HG02981 (cell line): Measurements from ENCODE around the gene CITED1.

Source experiments
- ATAC-seq: cut with Tn5 transposase; IDR thresholded peaks from one replicate; pipeline ENCODE4 v1.9.1; 2021; ENCODE audit warnings: mild to moderate bottlenecking, moderate library complexity; ENCODE audit not compliant: unreplicated experiment

Gene CITED1

GRCh38 chrX:72271812-72272211 is 33.9 kb downstream of the CITED1 start:
- no peak for ATAC-seq

GRCh38 chrX:72271091-72271788 is 34.5 kb downstream of the CITED1 start:
- ATAC-seq = no peak

- no peak for ATAC-seq
Measured at GRCh38 chrX:72270316-72270866, 35.3 kb downstream of the CITED1 start.

DNA sequence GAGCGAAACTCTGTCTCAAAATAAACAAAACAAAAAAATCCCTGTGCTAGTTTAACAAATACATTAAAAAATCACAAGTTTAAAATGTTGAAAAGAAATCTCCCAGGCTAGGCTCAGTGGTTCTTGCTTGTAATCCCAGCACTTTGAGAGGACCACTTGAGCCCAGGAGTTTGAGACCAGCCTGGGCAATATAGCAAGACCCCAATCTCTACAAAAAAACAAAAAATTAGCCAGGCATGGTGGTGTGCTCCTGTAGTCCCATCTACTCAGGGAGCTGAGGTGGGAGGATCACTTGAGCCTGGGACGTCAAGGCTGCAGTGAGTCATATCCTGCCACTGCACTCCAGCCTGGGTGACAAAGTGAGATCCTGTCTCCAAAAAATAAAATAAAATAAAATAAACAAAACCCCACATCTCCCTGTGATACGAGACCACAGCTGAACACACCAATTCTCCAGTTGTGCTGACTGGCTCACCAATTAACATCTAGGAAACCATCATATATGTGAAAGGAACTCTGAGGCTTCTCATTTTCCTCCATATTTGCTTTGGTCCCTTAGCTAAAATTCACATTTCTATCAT is 36.0 kb downstream of the CITED1 start:
- no peak for ATAC-seq

GRCh38 chrX:72268597-72269365 is 36.9 kb downstream of the CITED1 start:
- ATAC-seq = no peak

DNA sequence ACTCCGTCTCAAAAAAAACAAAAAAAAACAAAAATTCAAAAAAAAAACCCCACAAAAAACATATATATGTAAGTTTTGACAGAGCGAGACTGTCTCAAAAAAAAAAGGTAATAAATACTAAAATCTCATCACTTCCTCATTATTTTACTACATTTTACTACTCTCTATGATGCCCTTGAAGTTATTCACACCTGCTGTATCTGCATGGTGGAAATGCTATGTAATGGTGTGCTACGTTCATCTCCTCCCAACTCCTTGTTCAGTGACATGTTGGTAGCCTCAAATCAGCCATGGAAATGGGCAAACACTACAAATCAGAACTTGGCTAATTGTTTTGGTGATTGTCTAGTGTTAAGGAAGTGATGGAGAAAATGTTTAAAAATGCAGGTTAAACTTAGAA is 40.5 kb downstream of the CITED1 start:
- no peak for ATAC-seq

DNA sequence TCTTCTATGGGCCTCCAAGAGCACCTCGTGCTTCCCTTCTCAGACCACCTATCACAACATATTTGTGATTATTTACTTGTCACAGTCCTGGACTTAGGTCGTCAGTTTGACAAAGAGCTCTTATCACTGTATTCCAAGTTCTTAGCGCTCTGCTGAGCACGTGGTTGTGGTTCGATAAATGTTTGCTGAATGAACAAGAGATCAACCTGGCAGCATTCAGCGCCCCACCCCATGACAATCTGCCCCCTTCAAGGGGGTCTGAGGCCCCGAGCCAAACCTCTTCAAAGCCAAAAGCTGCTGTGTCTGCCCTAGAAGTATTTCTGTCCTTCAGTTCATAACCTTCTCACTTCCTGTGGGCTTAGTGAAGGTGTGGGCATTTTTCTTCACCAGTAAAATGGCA is 43.6 kb downstream of the CITED1 start:
- ATAC-seq = no peak

GRCh38 chrX:72260448-72260847 is 45.3 kb downstream of the CITED1 start:
- no peak for ATAC-seq

- ATAC-seq = no peak
Measured at GRCh38 chrX:72258174-72258573, 47.5 kb downstream of the CITED1 start.

GRCh38 chrX:72255864-72256263 is 49.9 kb downstream of the CITED1 start:
- ATAC-seq = no peak

DNA sequence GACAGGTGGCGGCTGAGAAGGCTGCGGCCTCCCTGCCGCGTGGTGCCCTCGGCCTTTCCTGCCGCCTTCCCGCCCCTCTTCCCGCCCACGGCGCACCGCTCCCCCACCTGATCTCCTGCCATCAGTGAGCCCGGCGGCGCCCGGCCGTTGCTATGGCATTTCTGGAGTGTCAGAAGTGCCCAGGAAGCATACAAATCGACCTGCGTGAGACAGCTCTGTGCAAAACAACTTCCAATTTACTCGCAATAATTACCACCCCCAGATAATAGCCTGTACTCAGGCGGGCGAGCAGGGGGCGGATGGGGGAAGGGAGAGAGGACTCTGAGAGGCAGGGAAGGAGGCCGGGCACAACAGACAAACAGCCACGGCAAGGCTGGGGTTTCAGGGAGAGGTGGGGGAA is 50.3 kb downstream of the CITED1 start:
- no peak for ATAC-seq

- no peak for ATAC-seq
Measured at GRCh38 chrX:72254816-72255215, 50.9 kb downstream of the CITED1 start.

GRCh38 chrX:72253686-72254085 is 52.0 kb downstream of the CITED1 start:
- no peak for ATAC-seq
